Superior temporal gyrus (tissue), 1 donor: ENCODE results near the gene QRFPR.
"Not testable (repeated sequence)": the region's sequence is repeated elsewhere in the genome, so short reads cannot be mapped to it uniquely, and the experiment has no call there.

ENCODE experiments used
- DNase-seq: peaks from one replicate; pipeline ENCODE4 v3.0.0-alpha.2; 2016; ENCODE audit errors: extremely low spot score

Gene QRFPR

DNA sequence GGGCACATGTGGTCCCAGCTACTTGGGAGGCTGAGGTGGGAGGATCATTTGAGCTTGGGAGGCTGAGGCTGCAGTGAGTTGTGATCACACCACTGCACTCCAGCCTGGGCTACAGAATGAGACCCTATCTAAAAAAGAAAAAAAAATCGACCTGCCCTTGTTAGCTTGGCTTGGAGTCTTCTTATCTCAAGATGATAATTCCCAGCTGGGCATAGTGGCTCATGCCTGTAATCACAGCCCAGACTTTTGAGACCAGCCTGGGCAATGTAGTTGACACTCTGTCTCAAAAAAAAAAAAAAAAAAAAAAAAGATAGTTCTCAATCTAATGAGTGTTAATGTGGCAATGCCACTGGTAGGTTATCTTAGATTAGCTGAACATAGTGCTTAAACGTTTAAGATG is 41.0 kb downstream of the QRFPR start:
- no peak for DNase-seq

DNA sequence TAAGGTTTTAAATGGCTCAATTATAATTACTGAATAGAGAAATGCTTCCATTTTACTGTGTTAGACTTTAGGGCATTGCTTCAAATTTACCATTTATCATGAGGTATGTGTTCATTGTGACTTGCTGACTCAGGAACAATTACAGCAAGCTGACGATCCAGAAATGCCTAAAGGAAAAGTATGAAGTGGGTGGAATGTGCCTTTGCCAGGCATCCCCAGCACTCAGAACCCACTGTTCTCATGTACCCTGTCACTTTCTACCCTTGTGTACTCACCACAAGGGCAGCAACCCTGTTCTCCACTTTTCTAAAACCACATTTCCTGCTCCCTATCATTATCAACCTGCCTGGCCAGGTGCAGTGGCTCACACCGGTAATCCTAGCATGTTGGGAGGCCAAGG is 41.5 kb downstream of the QRFPR start:
- no peak for DNase-seq

DNA sequence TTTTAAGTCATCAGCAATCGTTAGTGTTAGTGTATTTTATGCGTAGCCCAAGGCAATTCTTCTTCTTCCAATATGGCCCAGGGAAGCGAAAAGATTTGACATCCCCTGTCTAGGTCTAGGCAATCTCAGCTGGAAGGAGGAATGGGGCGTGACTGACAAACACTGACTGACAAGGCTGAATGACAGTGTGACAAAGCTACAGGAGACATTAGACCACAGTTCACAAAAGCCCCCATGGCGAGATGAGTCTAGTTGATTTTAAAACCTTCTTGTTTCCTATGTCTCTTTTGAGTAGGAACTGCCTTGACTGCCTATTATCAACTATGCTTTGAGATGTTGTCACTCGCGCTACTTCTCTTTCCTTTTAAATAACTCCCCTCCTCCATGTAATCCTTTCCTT is 42.3 kb downstream of the QRFPR start:
- DNase-seq = no peak

DNA sequence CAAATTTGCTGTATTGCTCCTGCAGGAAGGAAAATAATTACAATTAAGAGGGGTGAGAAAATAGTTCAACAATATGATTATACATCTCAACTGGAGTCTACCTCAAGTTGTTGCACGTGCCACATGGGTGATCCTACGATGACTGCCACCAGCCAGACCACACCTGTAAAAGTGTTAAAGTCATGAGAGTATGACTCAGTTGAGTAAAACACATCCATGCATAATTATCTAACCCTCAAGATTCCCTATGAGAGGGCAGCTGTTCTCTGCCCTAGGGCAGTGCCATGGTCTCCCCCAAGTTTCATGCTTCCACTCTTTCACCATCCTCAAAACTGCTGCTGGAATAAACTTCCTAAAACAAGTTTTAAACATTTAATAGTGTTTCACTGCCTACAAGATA is 44.1 kb downstream of the QRFPR start:
- no peak for DNase-seq

DNA sequence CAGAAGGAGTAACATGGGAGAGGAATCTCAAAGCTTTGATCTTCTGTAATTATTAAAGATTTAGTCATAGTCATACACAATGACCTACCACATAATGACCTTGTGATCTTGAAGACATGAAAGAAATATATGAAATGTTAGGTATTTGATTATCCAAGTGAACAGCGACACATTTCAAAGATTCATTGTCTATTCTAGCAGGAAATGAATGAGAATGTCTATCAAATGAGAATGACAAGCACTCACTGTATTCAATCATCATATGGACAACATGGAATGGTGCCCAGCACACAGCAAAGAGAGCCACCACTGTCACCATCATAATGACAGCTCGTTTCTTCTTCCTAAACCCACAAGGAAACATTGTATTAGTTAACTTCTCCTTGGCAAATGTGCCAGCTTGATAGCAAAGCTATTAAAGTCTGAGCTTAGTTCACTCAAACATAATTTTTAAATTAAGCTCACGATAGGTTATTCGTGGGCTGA is 50.6 kb downstream of the QRFPR start:
- peak; percentile 71 for DNase-seq

DNA sequence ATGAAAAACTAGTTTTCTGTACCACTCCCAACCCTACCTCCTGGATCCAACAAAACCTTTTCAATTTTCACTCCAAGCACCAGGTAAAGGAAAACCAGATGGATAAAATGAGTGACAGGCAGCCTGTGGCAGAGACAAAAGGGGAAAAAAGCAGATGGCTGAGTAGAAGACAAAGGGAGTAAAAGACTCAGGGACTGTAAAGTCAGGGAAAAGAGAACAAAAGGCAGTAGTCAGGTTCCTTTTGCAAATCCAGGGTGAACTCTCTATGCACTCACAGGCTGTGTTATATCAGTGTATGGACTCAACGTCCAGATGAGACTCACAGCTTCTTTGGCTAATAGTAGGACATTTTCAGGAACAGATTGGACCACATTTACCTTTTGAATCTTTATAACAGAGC is 54.2 kb downstream of the QRFPR start:
- no peak for DNase-seq

DNA sequence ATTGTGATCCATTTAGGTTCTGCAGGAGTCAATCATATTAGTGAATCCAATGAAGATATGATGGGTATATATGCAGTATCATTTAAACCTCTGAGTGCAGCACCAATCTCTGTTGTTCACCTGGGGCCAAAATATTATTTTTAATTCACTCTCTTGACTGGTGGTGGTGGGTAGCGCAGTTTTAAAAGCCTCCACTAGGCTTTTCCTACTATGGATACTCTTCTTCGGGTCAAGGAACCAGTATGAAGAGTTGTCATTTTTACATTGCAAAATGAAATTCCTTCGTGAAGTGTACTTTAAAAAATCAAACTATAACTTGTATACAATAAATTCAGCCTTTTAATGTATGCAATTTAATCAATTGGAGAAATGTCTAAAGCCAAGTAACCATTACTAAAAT is 56.5 kb downstream of the QRFPR start:
- no peak for DNase-seq

DNA sequence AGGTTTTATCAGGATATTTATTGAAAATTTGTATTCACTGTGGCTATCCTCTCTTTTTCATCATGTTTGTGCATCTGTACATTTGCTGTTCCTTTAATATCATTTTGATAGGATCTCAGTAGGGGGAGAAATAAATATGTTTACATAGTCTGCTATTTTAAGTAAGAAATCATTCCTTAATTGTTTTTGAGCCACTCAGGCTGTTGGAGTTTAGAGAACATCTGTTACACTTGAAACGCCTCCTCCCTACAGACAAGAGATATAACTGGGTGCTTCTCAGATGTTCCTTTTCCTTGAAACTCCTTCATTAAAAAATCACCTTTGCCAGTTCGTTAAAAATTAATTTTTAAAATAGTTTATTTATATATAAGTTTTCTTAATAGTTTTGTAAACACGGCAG is 59.4 kb downstream of the QRFPR start:
- DNase-seq = peak; percentile 25

- no peak for DNase-seq
Measured at GRCh38 chr4:121316091-121316490, 64.7 kb downstream of the QRFPR start.

- not testable (repeated sequence) for DNase-seq
Measured at GRCh38 chr4:121313430-121313829, 67.4 kb downstream of the QRFPR start.

- no peak for DNase-seq
Measured at GRCh38 chr4:121308828-121309227, 72.0 kb downstream of the QRFPR start.

GRCh38 chr4:121308328-121308663 is 72.5 kb downstream of the QRFPR start:
- no peak for DNase-seq

- DNase-seq = no peak
Measured at GRCh38 chr4:121307445-121308327, 73.1 kb downstream of the QRFPR start.

DNA sequence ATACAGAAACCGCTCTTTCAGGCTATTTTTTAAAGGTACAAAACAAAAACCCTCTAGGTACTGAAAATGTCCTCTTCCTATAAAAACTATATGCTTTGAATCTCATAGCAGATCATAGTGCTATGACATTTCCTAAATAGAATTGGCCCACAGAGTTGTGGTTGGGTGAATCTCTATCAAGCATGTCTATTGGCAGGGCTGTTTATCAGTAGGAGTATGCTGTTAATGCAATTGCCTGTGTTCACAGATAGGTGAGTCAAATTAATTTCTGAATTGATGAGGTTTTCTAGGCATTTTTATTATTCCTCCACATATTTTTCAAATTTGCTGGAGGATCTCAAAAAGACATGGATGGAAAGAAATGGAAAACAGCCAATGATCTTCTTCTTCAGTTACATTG is 73.9 kb downstream of the QRFPR start:
- no peak for DNase-seq

GRCh38 chr4:121304893-121305292 is 75.9 kb downstream of the QRFPR start:
- no peak for DNase-seq

DNA sequence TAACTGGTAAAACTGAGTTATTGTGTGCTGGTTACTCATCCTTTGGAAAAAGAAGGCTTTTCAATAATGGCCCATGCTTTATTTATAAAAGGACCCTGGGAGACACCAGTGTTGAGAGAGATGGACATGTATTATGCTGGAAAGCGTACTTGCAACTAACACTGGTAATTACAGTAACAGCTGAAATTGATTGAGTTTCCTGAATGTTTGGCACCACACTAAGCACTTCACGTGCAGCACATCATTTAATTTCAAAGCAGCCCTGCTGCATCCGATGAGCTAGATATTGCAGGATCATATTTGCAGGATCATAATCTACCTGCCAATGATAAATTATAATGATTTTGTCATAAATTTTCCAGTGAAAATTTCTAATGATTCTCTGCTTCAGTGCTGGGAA is 81.5 kb downstream of the QRFPR start:
- no peak for DNase-seq

- DNase-seq = no peak
Measured at GRCh38 chr4:121283319-121283718, 97.5 kb downstream of the QRFPR start.

- DNase-seq = peak; percentile 15
Measured at GRCh38 chr4:121280425-121280824, 100.4 kb downstream of the QRFPR start.

GRCh38 chr4:121278811-121279368 is 101.9 kb downstream of the QRFPR start:
- DNase-seq = no peak
